GM13976 (cell line): ENCODE measurements around the gene CKB.
"Not testable (repeated sequence)": the region's sequence is repeated elsewhere in the genome, so short reads cannot be mapped to it uniquely, and the experiment has no call there.

Experiments
- DNase-seq: peaks from one replicate; pipeline ENCODE4 v3.0.0; 2012; ENCODE audit warnings: low spot score
- in situ Hi-C: fragments of 300-500 bp; cut with MboI; formaldehyde crosslinking; loops from one replicate; pipeline ENCODE4 v1.12.0; 2022; ENCODE audit warnings: low sequenced_read_pairs, mixed read lengths, inconsistent platforms; ENCODE audit not compliant: unreplicated experiment
- TF ChIP-seq, protein P1 (sequence below): IDR thresholded peaks from 2 replicates; pipeline ENCODE4 v1.5.1; 2012; ENCODE audit warnings: borderline replicate concordance, mild to moderate bottlenecking; ENCODE audit not compliant: insufficient read depth; ENCODE audit errors: extremely low read depth, missing control alignments, control extremely low read depth

The CKB gene

DNA sequence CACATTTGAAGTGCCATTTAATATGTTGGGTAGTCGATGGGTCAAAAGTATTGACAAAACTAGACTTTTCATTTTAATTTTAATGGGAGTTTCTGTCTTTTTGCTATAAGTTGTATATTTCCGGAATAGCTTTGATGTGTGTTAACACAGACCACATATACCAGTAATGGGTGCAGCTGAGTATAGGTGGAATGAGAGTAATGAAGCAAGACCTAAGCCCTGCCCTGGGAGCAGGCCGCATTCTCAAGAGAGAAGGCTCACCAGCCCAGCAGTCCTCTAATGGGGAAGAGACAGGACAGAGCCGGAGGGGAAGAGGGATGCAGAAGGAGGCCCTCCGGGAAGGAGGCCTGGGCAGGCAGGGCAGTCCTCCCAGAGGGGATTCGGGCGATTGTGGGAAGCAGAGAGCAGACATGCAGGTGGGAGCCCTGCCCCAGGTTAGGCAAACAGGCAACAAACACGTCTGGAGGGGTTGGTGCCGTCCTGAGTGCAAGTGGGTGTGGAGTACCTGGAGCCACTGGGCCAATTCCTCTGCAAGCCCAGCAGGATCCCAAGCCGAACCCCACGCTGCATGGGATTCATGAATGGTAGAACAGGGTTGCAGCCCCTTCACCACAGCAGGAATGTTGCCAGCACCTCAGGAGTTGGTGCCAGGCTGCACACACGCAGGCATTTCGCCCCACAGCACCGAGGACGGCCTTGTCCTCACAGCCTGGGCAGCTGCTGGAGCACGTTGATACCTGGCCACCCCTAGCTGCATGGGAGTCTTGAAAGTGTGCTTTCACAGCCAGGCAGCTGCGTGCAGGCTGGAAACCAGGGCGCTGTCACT, 7.8 kb downstream of the CKB start:
- in situ Hi-C loops, result loop anchor here (5.0 kb wide), 1 partner anchor 42 kb away; no protein-coding TSS in a partner anchor
- no peak for DNase-seq
- TF ChIP-seq, protein P1, sequence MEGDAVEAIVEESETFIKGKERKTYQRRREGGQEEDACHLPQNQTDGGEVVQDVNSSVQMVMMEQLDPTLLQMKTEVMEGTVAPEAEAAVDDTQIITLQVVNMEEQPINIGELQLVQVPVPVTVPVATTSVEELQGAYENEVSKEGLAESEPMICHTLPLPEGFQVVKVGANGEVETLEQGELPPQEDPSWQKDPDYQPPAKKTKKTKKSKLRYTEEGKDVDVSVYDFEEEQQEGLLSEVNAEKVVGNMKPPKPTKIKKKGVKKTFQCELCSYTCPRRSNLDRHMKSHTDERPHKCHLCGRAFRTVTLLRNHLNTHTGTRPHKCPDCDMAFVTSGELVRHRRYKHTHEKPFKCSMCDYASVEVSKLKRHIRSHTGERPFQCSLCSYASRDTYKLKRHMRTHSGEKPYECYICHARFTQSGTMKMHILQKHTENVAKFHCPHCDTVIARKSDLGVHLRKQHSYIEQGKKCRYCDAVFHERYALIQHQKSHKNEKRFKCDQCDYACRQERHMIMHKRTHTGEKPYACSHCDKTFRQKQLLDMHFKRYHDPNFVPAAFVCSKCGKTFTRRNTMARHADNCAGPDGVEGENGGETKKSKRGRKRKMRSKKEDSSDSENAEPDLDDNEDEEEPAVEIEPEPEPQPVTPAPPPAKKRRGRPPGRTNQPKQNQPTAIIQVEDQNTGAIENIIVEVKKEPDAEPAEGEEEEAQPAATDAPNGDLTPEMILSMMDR, result no peak

DNA sequence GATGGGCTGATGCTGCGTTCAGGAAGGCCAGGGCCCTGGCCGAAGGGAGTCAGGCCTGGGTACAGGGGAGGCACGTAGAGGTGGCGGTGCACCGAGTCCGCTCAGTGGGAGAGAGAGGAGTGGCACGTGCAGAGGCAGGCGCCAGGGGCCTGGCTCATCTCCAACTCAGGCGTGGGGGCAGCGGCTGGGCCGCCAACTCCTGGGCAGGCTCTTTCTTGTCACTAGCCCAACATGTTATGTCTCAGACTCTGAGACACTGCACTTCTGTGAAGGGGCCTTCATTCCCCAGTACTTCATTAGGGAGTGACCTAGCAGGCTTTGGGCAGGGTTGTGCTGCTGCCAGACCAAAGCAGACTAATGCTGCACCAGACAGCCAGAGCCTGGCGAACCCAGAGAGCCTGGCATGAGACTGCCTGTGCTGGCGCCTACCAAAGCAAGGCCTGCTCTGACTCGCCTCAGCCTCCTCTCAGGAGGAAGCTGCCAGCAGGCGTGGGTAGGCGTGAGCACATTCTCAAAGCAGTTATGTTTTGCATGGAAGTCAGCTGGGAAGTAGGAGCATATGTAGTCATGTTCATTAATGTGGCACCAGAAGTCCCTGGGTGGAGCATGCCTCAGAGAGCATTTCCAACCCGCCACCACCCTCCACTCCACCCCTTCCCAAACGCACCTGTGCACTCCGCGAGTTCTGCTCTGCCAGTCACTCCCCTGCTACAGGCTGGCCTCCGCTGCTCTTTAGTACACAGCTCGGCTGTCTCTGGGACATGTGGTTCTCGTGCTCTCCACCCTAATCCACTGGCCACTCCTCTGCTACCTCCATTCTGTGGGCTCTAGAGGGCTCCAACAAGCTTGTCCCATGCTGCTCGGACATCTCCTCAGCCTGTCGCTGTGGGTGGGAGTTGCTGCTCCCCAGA, 9.7 kb downstream of the CKB start:
- TF ChIP-seq, protein P1, result no peak
- DNase-seq, result peak; percentile 23
- in situ Hi-C loops, result no loop called here

DNA sequence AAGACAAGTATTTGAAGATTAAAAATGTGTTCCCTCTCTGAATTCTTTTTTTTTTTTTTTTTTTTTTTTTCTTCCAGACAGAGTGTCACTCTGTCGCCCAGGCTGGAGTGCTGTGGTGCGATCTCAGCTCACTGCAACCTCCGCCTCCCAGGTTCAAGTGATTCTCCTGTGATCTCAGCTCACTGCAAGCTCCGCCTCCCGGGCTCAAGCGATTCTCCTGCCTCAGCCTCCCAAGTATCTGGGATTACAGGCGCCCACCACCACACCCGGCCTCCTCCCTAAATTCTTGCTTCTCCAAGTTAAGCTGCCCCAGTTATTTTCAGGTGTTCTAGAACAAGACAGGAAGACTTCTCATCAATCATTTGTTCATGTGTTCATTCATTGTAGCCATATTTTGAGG, 10.4 kb downstream of the CKB start:
- DNase-seq, in situ Hi-C loops: not testable (repeated sequence)

- TF ChIP-seq, protein P1, result no peak
- no peak for DNase-seq
- in situ Hi-C loops, result no loop called here
These were observed 11.6 kb downstream of the CKB start for GRCh38 chr14:103510724-103511693.

DNA sequence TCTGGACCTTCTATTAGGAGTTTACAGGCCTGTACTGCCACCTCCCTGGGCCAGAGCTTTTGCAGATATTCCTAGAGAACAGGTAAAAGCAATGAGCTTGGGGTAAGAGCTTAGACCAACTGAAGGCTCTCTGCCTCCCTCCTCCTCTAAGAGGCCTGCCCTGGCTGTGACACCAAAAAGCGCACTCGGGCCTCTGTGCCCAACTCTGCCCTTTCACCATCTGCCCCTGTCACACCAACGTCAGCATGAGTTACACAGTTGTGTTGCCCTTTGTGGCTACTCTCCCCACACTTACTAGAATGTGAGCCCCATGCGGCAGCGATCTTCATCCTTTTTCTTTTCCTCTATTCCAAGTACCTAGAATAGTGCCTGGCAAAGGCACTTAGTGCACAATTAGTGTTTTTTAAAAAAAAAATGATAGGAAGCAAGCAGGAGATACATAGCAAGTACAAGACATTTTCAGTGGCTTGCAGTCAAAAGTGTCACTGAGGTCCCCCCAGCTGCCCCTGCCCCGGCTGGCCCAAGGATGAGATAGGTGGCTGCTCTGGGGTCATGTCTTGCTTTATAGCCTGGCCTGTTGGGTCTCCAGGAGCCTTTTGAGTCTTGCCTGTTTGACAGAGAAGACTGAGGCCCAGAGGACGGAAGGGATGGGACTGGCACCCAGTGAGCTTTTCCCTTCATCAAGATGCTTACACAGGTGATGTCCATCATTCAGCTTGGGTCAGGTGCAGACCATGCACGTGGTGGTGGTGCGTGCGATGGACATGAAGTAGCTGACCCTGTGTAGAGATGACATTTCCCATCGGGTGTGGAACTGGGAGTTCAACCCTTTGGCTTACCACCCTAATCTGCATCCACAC, 12.5 kb downstream of the CKB start:
- DNase-seq, result peak; percentile 15
- TF ChIP-seq, protein P1, result no peak
- in situ Hi-C loops, result no loop called here
